Measurements from ENCODE around the gene PAIP2B.
"Not testable (repeated sequence)": the region's sequence is repeated elsewhere in the genome, so short reads cannot be mapped to it uniquely, and the experiment has no call there.

Gene PAIP2B

DNA sequence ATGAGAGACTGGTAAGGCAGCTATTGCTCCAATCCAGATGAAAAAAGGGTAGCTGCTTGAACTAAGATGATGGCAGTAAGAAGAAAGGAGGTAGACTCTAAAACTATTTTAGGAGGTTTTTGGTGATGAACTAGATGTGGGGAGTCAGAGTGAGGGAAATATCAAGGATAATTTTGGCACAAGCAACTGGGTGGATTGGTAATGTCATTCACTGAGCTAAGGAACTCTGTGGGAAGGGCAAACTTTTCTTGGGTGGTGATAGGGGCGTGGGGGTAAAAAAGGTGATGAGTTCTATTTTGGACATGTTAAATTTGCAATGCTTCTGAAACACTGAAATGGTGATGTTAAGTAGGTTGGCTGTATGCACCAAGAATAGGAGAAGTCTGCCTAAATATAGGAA, 19.3 kb downstream of the PAIP2B start:
- TF ChIP-seq, protein P1, sequence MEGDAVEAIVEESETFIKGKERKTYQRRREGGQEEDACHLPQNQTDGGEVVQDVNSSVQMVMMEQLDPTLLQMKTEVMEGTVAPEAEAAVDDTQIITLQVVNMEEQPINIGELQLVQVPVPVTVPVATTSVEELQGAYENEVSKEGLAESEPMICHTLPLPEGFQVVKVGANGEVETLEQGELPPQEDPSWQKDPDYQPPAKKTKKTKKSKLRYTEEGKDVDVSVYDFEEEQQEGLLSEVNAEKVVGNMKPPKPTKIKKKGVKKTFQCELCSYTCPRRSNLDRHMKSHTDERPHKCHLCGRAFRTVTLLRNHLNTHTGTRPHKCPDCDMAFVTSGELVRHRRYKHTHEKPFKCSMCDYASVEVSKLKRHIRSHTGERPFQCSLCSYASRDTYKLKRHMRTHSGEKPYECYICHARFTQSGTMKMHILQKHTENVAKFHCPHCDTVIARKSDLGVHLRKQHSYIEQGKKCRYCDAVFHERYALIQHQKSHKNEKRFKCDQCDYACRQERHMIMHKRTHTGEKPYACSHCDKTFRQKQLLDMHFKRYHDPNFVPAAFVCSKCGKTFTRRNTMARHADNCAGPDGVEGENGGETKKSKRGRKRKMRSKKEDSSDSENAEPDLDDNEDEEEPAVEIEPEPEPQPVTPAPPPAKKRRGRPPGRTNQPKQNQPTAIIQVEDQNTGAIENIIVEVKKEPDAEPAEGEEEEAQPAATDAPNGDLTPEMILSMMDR (IDR thresholded peaks at IDR 0.05; ENCODE audit: low read depth, low read length, missing control alignments): no peak
- no peak overlapping the region for H3K4me3 ChIP-seq (ENCODE audit: low read depth, low read length)
- DNase-seq (ENCODE audit: low read depth): no peak

DNA sequence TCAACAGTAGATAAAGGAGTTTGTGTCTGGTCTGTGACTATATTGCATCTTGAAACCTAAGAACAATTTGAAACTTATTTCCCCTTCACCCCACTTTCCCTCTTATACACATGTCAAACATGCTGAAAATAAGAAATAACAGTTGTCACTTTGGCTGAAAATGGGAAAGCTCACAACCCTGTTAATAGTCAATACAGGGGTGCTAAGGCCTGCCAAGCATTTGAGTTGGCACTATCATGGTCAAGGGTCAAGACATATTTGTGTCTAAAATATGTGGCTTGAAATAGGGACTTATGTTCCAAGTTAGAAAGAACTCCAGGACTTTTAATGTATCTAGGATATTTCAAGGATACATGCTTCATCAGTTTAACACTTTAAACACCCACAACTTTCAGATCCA, 20.6 kb downstream of the PAIP2B start:
- no peak overlapping the region for H3K4me3 ChIP-seq (ENCODE audit: low read depth, low read length)
- DNase-seq (ENCODE audit: low read depth): no peak
- TF ChIP-seq, protein P1 (IDR thresholded peaks at IDR 0.05; ENCODE audit: low read depth, low read length, missing control alignments): no peak

DNA sequence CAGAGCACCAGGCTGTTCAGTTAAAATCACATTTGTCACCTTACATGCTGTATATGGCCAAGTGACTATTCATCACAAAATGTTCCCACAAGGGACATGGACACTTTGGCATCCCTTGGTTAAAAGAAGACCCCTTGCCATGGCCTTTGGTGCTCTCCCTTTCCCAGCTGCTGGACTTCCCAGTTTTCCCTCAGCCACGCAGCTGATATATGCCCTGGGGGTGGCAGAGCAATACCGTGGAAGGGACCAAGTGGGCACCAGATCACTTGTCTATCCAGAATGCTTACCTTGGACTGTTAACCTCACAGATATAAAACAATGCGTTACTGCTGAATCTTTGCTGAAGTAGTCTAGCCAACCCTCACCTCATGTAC, 35.3 kb downstream of the PAIP2B start:
- TF ChIP-seq, protein P1 (IDR thresholded peaks at IDR 0.05; ENCODE audit: low read depth, low read length, missing control alignments): no peak
- no peak overlapping the region for H3K4me3 ChIP-seq (ENCODE audit: low read depth, low read length)
- no peak for DNase-seq (ENCODE audit: low read depth)

DNA sequence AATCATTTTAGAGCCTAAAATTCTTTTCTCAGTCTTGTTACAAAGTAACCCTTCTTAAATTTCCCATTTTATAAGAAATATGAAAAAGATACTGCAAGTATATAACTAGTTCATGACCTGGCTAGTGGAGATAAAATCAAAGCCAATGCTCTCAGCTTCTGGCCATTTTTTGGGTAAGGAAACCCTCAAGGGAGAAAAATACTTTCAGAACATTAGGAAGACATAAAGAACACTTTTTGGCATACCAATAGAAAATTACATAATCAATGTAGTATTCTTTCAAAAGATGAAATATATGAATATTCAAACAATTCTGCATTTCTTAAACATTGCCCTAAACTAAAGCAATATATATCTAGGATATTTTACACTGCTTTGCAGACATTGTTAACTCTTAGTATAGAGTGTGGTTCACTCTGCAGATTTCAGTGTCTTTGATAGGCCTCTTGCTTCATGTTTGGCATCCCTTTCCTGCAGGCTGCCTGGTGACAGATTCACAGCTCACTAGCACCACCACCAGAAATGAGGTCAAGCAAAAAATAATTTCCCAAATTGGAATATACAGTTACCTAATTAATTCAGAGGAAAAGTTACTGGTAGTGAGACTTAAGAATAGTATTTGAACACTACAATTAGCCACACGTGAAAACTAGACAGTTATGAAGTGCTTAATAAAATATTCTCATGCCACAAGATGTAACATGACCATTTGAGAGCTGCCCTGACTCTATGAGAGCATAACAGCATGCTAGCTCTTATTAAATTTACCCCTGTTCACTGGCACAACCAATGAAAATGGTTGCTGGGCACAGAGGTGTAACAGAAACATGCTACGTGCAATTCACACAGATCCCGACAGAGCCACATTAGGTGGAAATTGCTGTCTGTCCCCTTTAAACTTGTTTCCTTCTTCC, 36.0 kb downstream of the PAIP2B start:
- TF ChIP-seq, protein P1 (IDR thresholded peaks at IDR 0.05; ENCODE audit: low read depth, low read length, missing control alignments): no peak
- no peak for DNase-seq (ENCODE audit: low read depth)

DNA sequence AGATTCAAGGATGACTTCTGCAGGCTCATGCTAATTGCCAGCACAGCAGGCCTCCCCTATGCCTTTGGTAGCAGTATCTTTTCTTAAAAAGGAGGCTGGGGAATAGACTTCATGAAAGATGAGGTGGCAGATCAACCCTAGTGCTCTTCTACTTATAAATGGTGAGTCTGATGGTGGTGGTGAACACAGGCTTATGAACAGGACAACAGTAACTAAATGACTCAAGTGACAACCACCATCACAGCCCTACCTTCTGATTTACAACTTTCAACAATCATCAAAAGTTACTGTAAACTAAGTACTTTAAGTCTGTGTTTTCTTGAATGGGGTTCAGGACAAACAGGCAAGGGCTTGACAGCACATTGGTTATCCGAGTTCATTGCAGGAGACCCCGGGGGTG, 39.3 kb downstream of the PAIP2B start:
- TF ChIP-seq, protein P1 (IDR thresholded peaks at IDR 0.05; ENCODE audit: low read depth, low read length, missing control alignments): no peak
- no peak for DNase-seq (ENCODE audit: low read depth)
- H3K4me3 ChIP-seq (ENCODE audit: low read depth, low read length): no peak overlapping the region

More for the DNA sequence above, 36.0 kb downstream of the PAIP2B start:
- no peak overlapping the region for H3K4me3 ChIP-seq (ENCODE audit: low read depth, low read length)

GRCh38 chr2:71186973-71187372, 39.9 kb downstream of the PAIP2B start:
- TF ChIP-seq, protein P1 (IDR thresholded peaks at IDR 0.05; ENCODE audit: low read depth, low read length, missing control alignments): no peak
- no peak for DNase-seq (ENCODE audit: low read depth)
- no peak overlapping the region for H3K4me3 ChIP-seq (ENCODE audit: low read depth, low read length)

DNA sequence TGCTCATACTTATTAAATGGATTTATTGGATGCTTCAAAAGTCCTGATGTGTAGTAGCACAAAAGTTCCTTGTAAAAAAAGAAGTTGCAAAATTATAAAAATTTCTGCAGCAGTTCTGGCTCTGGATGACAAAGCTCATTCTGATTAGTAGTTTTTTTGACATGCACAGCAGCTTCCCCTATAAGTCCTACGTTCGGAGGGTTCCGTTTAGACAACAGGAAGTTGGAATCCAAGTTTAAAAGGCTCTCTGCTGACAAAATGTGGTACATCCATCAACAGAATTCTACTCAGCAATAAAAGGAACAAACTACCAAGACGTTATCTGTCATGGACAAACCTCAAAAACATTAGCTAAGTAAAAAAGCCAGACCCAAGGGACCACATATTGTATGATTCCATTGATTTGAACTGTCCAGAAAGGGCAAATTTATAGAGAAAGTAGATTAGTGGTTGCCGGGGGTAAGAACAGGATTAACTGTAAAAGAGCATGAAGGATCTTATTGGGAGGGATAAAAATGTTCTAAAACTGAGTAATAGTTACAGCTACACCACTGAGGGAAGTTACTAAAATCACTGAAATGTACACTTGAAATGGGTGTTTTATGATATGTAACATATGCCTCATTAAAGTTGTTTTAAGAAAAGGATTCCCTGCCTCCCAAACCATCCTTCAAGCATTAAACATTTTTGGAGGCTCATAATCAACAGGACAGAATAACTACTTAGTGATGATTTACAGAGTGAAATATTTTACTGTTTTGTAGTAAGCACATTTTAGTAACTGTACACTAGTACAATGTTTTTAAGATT, 43.4 kb downstream of the PAIP2B start:
- not testable (repeated sequence) for DNase-seq (ENCODE audit: low read depth); H3K4me3 ChIP-seq (ENCODE audit: low read depth, low read length)
